Measurements from ENCODE around the gene ITGA2.

DNA sequence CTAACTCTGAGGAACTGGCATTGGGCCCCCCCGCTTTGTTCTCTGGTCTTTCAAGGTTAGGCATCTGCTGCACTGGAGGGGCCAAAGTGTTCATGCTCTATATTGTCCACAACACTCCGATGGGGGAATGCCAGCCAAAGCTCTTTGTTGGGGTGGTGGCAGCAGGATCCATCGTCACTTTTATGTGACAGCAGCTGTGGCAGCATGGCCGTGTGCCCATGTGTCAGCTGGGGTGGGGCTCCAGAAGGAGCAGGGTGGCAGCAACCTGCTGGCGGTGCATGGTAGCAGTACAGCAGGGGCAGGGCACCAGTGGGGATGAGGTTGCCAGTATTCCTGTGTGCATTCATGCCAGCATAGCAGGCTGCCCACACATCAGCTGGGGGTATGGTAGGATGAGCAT is 28.2 kb downstream of the ITGA2 start:
- TF ChIP-seq, protein P1, sequence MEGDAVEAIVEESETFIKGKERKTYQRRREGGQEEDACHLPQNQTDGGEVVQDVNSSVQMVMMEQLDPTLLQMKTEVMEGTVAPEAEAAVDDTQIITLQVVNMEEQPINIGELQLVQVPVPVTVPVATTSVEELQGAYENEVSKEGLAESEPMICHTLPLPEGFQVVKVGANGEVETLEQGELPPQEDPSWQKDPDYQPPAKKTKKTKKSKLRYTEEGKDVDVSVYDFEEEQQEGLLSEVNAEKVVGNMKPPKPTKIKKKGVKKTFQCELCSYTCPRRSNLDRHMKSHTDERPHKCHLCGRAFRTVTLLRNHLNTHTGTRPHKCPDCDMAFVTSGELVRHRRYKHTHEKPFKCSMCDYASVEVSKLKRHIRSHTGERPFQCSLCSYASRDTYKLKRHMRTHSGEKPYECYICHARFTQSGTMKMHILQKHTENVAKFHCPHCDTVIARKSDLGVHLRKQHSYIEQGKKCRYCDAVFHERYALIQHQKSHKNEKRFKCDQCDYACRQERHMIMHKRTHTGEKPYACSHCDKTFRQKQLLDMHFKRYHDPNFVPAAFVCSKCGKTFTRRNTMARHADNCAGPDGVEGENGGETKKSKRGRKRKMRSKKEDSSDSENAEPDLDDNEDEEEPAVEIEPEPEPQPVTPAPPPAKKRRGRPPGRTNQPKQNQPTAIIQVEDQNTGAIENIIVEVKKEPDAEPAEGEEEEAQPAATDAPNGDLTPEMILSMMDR (IDR thresholded peaks at IDR 0.05; ENCODE audit: poor library complexity), result no peak
- TF ChIP-seq EZH2 (IDR thresholded peaks at IDR 0.05; ENCODE audit: borderline replicate concordance) (no peak), EZH2phosphoT487 (IDR thresholded peaks at IDR 0.05; ENCODE audit: low read depth, severe bottlenecking, unreplicated experiment) (no peak)
